Stomach (tissue), 9 donors: ENCODE data around the gene ARAP2. TPM values are rescaled to one million over a fixed set of nuclear protein-coding genes. Genes with fewer than 3 reads are reported as not detected.

ENCODE experiments used
- DNase-seq, 2 donors: peaks; one replicate each; pipeline versions ENCODE4 v3.0.0 to v3.0.0-alpha.2; 2013 to 2019
- H3K27ac ChIP-seq, 5 donors: fragments of 200-600 bp in 4 of 5; sonication (generic) in 4 of 5; one replicate each; pipeline ENCODE4 v1.5.1; 2013 to 2019; ENCODE audit warnings: mild to moderate bottlenecking in 1 of 5, moderate library complexity in 1 of 5
- H3K27me3 ChIP-seq, 3 donors: fragments of 200-600 bp; sonication (generic); one replicate each; pipeline ENCODE4 v1.5.1; 2017 to 2019; ENCODE audit warnings: mixed run types in 1 of 3
- H3K36me3 ChIP-seq, 4 donors: fragments of 200-600 bp; sonication (generic); 1 replicate in 3 of 4; 2 replicates in 1 of 4; pipeline ENCODE4 v1.5.1; 2016 to 2019
- H3K4me1 ChIP-seq, 4 donors: fragments of 200-600 bp; sonication (generic); one replicate each; pipeline ENCODE4 v1.5.1; 2016 to 2019
- H3K4me3 ChIP-seq, 4 donors: fragments of 200-600 bp; sonication (generic) in 3 of 4; one replicate each; pipeline ENCODE4 v1.5.1; 2016 to 2019; ENCODE audit warnings: mild to moderate bottlenecking in 1 of 4
- H3K9me3 ChIP-seq, 4 donors: fragments of 200-600 bp; sonication (generic); one replicate each; pipeline ENCODE4 v1.5.1; 2016 to 2019
- EP300 ChIP-seq: sonication (generic); formaldehyde crosslinking; IDR thresholded peaks from one replicate; pipeline ENCODE4 v1.6.1; 2017; ENCODE audit warnings: antibody characterized with exemption
- POLR2A ChIP-seq, 4 donors: fragments of 450-650 bp; IDR thresholded peaks; one replicate each; pipeline ENCODE4 v1.6.1; 2016; ENCODE audit warnings: antibody characterized with exemption in 4 of 4, control low read depth in 2 of 4, mild to moderate bottlenecking in 1 of 4, moderate library complexity in 1 of 4
- POLR2AphosphoS5 ChIP-seq, 3 donors: sonication (generic); formaldehyde crosslinking; IDR thresholded peaks; one replicate each; pipeline ENCODE4 v1.6.1; 2016; ENCODE audit warnings: antibody characterized with exemption in 3 of 3
- WGBS, 5 donors: extraction: QIAGEN DNeasy Blood & Tissue Kit in 3 of 5; methylation state at CpG; one replicate each; pipeline versions ENCODE4 v1.1.5 to v1.1.7; 2013 to 2018; 5-methylcytosine and 5-hydroxymethylcytosine counted together
- intact Hi-C: fragments of 100-400 bp; cut with DNase I; formaldehyde crosslinking; loops from one replicate; pipeline ENCODE4 v1.15.1; 2023; ENCODE audit warnings: low total_unique reads
- polyA plus RNA-seq, 3 donors: library from polyadenylated mRNA; stranded (reverse); fragments of 200-250 nt; gene quantifications; one replicate each; pipeline ENCODE4 v1.2.3, GENCODE V29; 2013
- total RNA-seq, 5 donors: library from RNA; depleted of rRNA; stranded (reverse); fragments of >200 nt; gene quantifications; one replicate each; pipeline versions ENCODE4 v1.1.0 to v1.2.3, GENCODE V29; 2014 to 2016
- TF ChIP-seq, protein P1 (sequence below), 7 experiments: fragments of 450-650 bp in 4 of 7; fragments of 200-600 bp in 3 of 7; sonication (generic) in 3 of 7; IDR thresholded peaks; one replicate each; pipeline ENCODE4 v1.5.1; 2016 to 2019; ENCODE audit warnings: antibody characterized with exemption in 7 of 7, control low read depth in 2 of 7, mild to moderate bottlenecking in 1 of 7
- donor health status: healthy with polysubstance abuse.
- donor health status: Bipolar disorder and iron deficiency.
- donor health status: healthy.

ARAP2 gene
- total and polyA plus RNA-seq, 8 donors: 2.2 to 69.4 (median 19.1) TPM

GRCh38 chr4:36198861-36199260, 45.5 kb downstream of the ARAP2 start:
- TF ChIP-seq, protein P1, sequence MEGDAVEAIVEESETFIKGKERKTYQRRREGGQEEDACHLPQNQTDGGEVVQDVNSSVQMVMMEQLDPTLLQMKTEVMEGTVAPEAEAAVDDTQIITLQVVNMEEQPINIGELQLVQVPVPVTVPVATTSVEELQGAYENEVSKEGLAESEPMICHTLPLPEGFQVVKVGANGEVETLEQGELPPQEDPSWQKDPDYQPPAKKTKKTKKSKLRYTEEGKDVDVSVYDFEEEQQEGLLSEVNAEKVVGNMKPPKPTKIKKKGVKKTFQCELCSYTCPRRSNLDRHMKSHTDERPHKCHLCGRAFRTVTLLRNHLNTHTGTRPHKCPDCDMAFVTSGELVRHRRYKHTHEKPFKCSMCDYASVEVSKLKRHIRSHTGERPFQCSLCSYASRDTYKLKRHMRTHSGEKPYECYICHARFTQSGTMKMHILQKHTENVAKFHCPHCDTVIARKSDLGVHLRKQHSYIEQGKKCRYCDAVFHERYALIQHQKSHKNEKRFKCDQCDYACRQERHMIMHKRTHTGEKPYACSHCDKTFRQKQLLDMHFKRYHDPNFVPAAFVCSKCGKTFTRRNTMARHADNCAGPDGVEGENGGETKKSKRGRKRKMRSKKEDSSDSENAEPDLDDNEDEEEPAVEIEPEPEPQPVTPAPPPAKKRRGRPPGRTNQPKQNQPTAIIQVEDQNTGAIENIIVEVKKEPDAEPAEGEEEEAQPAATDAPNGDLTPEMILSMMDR (IDR thresholded peaks at IDR 0.05): no peak
- no peak for TF ChIP-seq POLR2A (IDR thresholded peaks at IDR 0.05)
- TF ChIP-seq POLR2AphosphoS5 (IDR thresholded peaks at IDR 0.05): no peak
- no peak for TF ChIP-seq EP300
- no peaks in the 10 kb centered on the region for H3K9me3 ChIP-seq
- H3K4me3 ChIP-seq: no peak overlapping the region
- no peak overlapping the region for H3K27ac ChIP-seq
- no peak for DNase-seq
- intact Hi-C loops: no loop called here
- H3K27me3 ChIP-seq: no peaks in the 10 kb centered on the region
- peaks cover 0 to 17% (median 14%) of the 10 kb centered on the region in 4 donors for H3K36me3 ChIP-seq
- 93 to 98% (median 95%) methylated on average over 3 to 4 of the region's 4 CpGs for WGBS, 5 donors
- no peaks in the 10 kb centered on the region for H3K4me1 ChIP-seq

DNA sequence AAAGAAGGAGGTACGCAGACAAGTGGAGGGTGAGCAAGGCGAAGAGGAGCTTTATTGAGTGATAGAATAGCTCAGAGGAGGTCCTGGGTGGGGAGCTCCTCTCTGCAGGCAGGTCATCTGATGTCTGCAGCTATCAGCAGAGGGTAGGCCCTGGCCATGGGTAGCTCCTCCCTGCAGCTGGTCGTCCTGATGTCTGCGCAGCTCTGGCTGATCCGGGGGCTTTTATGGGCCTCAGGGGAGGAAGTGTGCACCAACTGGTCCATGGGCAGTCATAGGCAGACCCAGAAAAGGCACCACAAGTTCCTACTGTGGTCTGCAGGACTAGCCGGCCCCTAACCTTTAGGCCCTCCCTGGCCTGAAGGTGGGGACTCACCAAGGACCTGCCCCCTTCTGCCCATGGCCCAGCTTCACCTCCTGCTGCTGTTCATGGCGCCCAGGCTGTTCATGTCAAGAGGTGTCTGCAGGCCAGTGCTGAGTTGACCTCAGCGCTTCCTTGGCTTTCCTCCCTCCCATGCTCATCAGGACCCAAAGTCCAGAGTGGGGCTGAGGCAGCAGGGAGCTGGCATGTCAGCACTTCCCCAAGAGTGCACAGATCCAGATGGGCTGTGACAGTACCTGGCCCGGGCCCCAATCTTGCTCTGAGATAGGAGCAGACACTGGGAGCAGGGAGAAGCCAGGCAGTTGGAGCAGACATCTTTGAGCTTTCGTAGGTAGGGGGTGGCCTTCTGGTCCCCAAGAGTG, 46.1 kb downstream of the ARAP2 start:
- Histone ChIP-seq H3K4me1 (no peaks in the 10 kb centered on the region), H3K9me3 (no peaks in the 10 kb centered on the region), H3K27me3 (no peaks in the 10 kb centered on the region), H3K27ac (no peak overlapping the region), H3K36me3 (peaks cover 0 to 17% (median 14%) of the 10 kb centered on the region in 4 donors), H3K4me3 (no peak overlapping the region)
- no peak for DNase-seq
- intact Hi-C loops: no loop called here
- TF ChIP-seq POLR2A (IDR thresholded peaks at IDR 0.05) (no peak), POLR2AphosphoS5 (IDR thresholded peaks at IDR 0.05) (no peak), EP300 (no peak)
- TF ChIP-seq, protein P1 (IDR thresholded peaks at IDR 0.05): no peak
- WGBS, 5 donors: 91 to 99% (median 96%) methylated on average over 7 to 10 of the region's 10 CpGs

GRCh38 chr4:36197501-36197900, 46.8 kb downstream of the ARAP2 start:
- H3K27ac ChIP-seq: no peak overlapping the region
- no peaks in the 10 kb centered on the region for H3K9me3 ChIP-seq
- no peak for DNase-seq
- TF ChIP-seq, protein P1 (IDR thresholded peaks at IDR 0.05): no peak
- no peak for TF ChIP-seq POLR2AphosphoS5 (IDR thresholded peaks at IDR 0.05)
- TF ChIP-seq EP300: no peak
- TF ChIP-seq POLR2A (IDR thresholded peaks at IDR 0.05): no peak
- no peaks in the 10 kb centered on the region for H3K4me1 ChIP-seq
- H3K27me3 ChIP-seq: no peaks in the 10 kb centered on the region
- intact Hi-C loops: no loop called here
- peaks cover 0 to 21% (median 15%) of the 10 kb centered on the region in 4 donors for H3K36me3 ChIP-seq
- 94 to 98% (median 97%) methylated on average over 5 of the region's 5 CpGs for WGBS, 5 donors
- H3K4me3 ChIP-seq: no peak overlapping the region

- Histone ChIP-seq H3K27me3 (no peaks in the 10 kb centered on the region), H3K4me3 (no peak overlapping the region), H3K4me1 (no peaks in the 10 kb centered on the region), H3K36me3 (peaks cover 0 to 21% (median 15%) of the 10 kb centered on the region in 4 donors), H3K27ac (no peak overlapping the region), H3K9me3 (no peaks in the 10 kb centered on the region)
- no peak for TF ChIP-seq EP300
- TF ChIP-seq, protein P1 (IDR thresholded peaks at IDR 0.05): no peak
- no peak for TF ChIP-seq POLR2AphosphoS5 (IDR thresholded peaks at IDR 0.05)
- TF ChIP-seq POLR2A (IDR thresholded peaks at IDR 0.05): no peak
- 75 to 90% (median 89%) methylated on average over 7 of the region's 7 CpGs for WGBS, 5 donors
- intact Hi-C loops: no loop called here
- no peak for DNase-seq
Observed at GRCh38 chr4:36196145-36196913, 48.0 kb downstream of the ARAP2 start.
